G401.6 (cell line): Measurements from ENCODE around the gene MAL.

Experiments used
- FAIRE-seq: peaks from 2 replicates; lab custom pipeline; 2012; peaks lifted over from hg19 to GRCh38; lab: Jason Lieb, UNC

MAL gene

DNA sequence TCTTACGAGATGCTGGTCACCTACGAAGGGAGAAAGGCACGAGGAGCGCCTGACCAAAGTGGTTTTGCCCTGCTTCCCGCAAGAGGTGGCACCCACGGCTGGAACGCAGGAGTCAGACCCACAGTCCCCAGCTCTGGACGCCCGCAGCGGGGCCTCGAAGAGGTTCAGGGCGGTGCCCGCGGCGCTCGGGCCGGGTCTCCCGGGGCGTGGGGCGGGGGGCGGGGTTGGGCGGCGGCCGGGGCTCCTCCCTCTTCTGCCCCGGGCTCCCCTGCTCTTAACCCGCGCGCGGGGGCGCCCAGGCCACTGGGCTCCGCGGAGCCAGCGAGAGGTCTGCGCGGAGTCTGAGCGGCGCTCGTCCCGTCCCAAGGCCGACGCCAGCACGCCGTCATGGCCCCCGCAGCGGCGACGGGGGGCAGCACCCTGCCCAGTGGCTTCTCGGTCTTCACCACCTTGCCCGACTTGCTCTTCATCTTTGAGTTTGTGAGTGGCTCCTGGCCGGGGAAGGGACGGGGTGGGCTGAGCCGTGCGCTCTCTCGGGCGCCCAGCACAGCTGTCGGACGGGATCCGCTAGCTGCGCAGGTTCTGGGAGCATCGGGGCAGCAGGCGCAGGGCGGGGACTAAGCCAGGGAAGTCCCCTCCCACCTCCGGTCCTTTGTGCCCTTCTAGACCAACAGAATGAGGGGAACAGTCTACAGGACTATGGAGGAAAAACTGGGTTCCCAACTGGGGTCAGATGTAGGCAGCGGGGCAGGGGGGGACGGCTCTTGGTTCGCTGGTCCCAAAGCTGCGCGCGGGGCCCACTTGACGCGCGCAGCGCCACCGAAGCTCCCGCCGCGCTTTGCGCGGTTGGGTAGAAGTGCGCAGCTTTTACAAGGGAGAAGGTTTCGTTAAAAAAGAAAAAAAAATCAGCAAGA is at the start of gene MAL:
MAL (plus strand) TSS at position 303 of the 914 bp plus-strand sequence; CDS start at position 388, 85 bp downstream.
- no peak for FAIRE-seq

DNA sequence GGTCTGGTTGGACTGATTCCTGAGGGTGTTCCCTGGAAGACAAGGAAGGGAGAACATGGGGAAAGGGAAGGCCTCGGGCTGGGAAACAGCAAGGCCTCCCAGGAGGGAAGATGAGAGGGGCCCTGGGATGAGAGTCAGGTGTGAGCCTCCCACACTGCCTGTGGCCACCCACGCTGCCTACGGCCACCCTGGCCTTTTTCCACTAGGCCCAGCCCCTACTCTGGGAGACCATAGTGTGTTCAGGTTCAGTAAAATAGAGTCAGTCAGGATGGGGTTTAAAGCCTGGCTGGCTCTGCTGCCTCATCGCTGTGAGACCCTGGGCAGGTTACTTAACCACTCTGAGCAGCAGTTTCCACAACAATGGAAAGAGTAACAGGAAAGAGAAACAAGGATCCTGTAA is 47.7 kb upstream of the MAL start:
- FAIRE-seq: no peak

DNA sequence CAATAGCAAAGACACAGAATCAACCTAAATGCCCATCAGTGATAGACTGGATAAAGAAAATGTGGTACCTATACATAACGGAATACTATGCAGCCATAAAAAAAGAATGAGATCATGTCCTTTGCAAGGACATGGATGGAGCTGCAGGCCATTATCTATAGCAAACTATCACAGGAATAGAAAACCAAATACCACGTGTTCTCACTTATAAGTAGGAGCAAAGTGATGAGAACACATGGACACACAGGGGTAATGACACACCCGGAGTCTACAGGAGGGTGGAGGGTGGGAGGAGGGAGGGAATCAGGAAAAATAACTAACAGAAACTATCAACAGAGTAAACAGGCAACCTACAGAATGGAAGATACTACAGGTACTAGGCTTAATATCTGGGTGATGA is 46.6 kb upstream of the MAL start:
- FAIRE-seq: no peak

DNA sequence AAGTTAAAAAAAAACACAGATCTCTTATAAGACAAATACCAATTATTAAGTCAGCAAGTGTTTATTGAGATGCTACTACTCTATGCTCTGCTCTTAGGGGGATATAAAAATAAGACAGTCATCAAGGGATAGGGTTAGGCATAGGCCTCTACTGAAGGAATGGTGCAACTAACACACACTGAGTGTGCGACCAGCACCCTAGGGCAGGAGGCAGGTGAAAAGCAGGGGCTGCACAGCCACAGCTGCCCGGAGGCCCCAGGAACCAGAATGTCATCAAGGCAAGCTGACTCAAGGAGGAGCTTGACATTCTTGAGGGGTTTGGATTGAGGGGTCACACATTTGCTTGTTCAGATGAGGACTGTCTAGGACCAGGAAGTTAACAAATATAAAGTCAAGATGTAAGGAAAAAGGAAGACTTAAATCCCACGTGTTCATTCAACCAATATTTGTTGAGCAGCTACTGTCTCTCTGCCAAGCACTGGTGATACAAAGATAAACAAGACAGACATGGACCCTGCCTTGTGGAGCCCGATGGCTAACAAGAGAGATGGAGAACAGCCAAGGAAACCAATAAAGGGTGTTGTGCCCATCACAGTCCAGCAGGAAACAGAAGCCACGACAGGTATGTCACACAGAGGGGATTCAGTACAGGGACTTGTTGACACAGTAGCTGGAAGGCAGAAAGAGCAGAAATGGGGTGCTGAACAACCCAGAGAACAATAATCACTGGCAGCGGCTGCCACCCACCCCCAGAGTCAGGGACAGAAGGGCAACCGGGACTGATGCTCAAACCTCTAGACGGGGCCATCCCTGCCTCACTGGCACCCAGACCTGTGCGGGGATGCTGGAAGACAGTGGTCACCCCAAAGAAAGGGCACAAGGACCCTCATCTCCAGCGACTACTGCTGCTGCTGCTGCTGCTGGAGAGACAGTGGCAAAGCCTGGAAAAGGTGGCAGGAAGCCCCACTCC is 45.8 kb upstream of the MAL start:
- no peak for FAIRE-seq

DNA sequence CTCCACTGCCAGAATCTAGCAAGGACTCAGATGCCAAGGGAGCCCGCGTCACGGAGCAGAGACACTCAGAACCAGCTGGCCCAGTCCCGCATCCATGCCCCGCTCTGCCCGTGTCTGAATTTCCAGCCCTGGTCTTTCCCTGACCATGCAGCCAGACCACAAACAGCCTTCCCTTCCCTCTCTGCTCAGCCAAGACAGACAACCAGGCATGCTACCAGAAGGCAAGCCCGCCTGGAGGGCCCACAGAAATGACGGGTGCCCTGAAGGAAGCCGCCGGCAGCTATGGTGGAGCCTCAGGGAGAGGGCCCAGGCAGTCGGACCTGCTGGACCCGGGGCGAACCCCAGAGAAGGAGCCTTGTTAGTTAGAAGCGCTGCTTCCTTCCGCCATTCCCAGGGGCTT is 45.1 kb upstream of the MAL start:
- FAIRE-seq: no peak

DNA sequence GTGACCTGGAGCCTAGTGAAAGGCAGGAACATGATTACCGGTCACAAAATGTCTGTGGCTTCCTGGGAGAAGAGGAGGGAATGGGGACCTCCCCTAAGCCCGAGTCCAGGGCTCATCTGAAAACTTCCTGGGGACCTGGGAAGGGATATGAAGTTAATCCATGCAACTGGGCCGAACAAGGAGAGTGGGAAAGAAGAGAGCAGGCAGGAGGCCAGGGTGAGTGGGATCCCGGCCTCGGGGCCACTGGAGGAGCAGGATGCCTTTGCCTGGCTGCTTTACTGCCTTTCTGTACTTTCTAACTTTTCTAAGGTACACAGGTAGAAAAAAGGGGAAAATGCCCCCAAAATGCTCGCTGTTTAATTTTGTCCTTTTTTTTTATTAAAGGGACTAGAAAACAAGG is 43.4 kb upstream of the MAL start:
- FAIRE-seq: no peak

DNA sequence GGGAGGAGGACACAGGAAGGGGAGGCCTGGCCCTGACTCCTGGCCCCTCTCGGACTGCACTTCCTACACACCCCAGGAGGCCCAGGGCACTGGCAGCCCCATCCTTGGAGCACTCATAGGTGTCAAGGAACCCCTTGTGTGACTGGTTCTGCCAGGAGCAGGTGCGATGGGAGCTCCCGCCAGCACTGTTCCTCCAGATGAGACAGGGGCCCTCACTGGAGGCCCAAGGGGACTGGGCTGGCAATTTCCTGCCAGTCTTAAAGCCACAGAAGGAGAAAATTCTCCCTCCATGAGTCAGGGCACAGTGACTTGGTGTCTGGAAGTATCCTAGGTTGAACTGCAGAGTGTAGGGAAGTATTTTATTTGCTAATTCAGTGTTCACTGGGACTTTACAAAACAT is 42.8 kb upstream of the MAL start:
- FAIRE-seq: no peak

DNA sequence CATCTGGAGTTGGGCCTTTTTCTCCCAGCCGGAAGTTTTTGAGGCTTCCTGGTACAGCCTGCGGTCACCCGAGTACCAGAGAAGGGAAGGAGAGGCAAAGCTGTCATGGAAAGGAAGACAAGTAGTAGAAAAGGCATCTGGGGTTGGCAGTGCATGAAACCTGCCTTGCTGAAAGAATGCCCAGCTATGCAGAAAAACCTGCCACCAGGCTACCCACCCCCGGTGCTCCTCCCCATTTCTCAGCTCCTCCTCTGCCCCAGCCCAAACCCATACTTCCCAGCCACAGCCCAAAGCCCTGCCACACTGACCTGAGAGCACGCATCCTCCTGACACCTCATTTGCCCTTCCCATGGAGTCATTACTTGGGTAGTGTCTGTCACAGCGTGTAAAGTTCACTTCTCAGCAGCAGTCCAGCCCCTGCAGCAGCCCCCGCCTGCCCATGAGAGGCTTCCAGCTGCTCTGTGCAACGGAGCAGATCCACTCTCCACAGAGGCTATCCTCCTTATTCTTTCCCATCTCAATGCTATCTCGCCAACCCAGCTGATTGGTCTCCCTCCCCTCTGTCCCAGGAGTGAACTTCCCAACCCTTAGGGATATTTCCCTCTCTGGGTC is 40.4 kb upstream of the MAL start:
- no peak for FAIRE-seq

DNA sequence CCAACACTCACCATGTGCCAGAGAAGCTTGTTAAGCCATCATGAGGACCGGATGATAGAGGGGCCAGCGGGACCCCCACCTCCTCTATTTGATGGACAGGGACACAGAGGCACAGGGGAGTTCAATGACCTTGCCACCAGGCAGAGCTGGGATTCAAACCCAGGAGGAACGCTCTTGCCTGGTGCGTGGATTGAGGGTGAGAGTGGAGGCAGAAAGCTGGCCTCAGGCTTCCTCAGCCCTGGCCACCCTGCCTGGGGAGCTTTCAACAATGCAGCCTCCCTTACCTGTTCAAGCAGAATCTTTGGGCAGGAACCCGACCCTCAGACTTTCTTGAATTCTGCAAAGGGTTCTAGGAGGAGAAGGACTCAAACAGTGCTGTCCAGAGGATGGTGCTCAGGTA is 39.9 kb upstream of the MAL start:
- no peak for FAIRE-seq

DNA sequence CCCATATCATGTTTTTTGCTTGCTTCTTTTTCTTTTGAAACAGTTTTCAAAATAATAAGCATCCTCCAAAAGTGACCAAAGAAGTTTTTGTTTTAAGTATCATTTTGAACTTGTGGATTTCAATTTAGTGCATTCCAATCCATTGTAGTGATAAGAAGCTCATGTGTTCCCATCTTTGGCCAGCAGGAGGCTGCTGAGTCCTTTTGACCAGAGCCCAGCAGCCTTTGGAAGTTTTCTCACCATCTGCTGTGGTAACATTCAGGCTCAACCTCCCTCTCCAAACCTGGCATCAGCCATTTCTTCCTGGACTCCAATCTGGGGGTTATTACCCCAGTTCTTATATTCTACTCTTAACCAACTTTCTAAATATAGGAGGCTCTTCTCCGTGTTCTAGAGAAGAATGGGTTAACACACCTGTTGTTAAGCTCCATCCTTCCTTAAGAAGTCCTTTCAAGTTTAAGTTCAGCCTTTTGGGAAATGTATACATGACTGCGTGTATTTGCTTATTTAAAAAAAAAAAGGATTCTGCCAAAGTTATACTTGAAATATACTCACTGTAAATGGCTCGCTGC is 39.0 kb upstream of the MAL start:
- FAIRE-seq: peak; percentile 84

DNA sequence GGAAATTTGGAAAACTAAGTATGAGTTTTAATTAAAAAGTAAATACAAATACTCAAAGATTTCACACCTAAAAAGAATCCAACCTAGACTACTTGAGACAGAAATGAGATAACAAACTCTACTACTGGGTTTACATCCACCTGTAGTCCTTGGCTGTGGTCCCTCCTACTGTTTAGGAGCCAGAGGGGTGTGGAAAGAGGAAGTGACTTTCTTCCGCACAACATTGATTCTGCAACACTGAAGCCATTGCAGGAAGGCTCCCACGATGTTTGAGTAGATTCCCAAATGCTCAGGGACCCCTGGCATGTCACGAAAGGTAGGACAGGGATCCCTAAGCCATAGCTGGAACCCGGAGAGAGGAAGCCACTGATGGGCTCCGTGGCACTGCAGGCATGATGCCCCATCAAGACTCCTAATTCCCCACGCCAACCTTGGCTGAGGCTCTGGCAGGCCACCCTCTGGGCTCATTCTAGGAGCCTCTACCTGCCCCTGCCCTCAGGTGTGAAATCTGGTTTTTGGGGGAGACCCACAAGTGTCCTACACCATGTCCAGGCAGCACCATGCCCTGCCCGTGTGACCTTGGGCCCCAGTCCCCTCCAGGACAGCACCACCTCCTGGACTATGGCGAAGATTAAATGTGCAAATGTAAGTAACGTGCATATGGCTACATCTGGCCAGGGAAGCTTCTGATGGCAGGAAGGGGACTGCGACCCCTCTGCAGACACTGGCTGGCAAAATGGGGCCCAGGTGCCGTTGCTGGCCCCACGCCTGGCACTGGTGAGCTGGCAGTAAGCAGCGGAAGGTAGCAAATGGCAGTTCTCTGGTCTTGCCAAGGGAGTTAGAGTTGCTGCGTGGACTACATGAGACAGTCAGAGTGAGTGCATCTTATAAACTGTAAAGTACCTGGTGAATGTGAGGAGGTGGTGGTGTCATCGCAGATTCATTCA is 38.2 kb upstream of the MAL start:
- no peak for FAIRE-seq

DNA sequence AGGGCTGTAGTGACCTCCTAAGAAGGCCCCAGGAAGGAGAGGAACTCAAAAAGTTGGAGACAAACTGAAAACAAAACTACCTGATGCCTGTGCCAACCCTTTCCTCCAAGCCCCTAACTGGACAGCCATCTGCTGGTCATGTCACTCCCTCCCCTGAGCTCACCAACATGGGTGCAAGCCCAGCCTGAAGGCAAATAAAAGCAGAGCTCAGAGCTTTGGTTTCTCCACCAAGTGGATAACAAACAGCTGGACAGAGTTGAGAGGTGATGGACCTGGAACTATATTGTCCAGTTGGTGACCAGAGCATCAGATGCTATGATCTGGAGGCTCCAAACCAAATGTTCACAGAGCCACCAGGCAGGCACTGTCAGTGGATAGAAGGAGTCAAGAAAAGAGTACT is 34.6 kb upstream of the MAL start:
- no peak for FAIRE-seq

DNA sequence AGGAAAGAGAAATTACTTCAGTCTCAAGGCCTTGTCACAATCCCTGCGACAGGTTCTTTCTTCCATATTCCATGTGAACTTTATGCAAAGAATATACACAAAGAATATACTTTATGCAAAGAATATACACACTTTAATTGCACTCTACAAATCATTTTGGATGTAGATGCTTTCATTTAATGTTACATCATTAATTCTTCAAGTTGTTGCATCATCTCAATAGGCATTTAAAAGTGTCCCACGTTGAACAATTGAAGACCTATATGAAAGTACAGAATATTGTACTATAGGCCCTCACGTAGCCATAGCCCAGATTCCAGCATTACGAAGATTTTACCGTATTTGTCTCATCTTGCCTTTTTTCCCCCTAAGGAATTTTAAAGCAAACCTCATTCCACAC is 33.1 kb upstream of the MAL start:
- no peak for FAIRE-seq

DNA sequence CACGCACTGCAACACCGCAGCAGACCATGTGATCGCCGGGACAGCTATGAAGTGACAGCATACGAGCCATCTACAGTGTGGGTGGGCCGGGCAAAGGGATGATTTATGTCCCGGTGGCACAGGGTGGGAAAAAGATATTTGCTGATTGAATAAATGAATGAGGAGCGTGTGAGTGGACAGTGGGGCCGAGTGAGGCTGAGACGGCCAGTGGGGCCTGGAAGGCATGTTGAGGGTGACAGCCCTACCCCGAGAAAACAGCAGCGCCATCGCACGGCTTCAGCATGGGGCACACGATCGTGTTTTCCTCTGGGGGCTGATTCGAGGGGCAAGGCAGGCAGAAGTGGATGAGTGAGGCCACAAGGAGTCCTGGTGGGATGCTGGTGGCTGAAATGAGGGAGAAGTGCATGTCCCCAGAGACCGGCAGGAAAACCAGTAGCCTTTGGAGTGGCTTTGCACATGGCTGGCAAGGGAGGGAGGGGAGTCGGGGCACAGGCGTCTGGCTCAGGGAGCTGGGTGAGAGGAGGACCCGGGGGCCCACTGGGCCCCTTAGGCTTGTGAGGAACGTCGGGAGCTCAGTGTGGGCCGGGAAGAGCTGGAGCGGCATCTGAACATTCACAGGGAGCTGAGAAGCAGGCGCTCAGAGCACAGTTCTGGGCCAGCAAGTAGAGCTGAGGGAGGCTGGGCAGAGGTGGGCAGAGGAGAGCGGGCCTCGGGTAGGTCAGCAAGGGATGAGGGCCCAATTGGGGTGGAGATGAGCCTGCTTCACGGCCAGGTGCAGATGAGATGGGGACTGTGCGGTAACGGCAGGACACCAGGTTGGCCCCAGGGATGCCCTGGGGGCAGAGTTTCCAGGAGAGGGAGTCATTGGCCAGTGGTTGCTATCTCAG is 32.1 kb upstream of the MAL start:
- FAIRE-seq: no peak

DNA sequence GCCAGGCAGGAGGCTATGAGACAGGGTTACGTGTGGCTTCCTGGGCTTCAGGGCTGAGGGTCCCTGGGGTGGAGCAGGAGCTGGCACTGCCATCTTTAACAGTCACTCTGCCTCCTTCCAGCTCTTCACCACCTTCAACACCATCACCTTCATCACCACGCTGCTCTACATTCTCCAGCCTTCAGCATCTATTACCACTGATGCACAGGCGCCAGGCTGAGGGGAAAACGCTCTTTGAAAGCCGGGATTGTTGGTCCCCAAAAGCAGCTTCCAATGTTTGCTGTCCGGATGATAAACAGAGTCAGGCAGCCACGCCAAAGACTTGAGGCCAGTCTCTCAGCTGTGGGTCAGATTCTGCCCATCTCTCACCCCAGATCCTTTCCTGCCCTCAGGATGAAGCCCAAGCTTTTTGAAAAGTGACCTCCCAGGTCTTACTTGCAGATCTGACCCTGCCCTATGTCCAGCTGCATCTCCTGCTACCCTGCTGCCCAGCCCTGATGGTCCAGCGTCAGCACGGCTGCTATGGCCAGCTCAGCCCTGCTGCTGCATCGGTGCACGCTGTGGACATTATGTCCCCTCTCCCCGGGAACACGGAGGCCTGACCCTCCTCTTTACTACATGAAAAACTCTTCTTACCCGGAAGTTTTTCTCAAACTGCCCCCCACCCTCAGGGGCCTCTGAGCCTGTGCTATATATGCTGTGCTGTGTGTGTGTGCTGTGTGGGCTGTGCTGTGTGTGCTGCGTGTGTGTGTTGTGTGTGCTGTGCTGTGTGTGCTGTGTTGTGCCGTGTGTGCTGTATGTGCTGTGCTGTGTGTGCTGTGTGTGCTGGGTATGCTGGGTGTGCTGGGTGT is 31.2 kb upstream of the MAL start:
- no peak for FAIRE-seq

DNA sequence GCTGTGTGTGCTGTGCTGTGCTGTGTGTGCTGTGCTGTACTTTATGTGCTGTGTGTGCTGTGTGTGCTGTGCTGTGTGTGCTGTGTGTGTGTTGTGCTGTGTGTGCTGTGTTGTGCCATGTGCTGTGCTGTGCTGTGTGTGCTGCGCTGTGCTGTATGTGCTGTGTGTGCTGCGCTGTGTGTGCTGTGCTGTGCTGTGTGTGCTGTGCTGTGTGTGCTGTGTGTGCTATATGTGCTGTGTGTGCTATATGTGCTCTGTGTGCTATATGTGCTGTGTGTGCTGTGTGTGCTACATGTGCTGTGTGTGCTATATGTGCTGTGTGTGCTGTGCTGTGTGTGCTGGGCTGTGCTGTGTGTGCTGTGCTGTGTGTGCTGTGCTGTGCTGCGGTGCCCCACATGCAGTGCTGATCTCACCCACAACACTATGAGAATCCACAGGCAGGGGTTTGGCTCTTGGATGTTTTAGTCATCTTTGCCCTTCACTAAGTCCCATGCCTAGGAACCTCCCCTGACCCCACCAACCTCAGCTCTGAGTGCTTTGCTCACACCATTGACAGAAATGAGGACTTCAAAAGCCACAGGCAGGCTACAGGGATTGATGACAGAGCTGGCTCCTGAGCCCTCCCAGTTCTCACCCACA is 30.5 kb upstream of the MAL start:
- FAIRE-seq: no peak

DNA sequence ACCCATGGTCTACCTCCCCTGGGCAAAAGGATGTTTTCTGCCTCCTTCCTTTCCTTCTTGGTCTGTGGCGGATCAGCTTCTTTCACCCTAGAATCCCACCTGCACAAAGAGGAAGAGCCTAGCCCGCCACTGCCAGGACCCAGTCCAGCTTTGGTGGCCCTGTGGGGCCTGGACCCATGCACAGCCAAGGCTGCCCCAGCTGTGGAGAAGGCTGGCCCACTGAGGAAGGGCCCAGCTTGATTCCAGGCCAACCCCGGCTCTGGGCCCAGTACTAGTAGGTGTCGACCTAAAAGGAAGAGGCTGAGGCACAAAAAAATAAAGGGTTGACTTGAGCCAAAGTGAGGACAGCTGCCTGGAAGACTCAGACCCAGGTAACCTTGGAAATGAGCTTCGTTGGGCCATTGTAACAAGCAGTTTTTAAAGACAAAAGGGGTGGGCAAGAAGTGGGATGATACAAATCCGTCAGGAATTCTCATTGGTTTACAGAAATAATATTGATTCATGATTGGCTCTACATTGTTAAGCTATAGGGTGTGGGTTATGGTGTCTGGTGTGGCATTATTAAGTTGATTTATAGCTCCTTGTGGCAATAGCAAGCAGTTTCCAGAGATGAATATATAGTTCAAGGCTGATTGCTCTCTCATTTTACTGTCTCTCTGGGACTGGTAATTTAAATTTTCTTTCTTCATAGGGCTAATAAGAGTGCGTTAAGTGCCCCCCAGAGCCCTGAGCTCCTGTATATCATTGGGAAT is 29.8 kb upstream of the MAL start:
- FAIRE-seq: no peak
